ENCODE measurements around the gene SOST. TPM values are rescaled to one million over a fixed set of nuclear protein-coding genes. Genes with fewer than 3 reads are reported as not detected.

The SOST gene
- total RNA-seq, 3 donors from 2014 or later = not detected

DNA sequence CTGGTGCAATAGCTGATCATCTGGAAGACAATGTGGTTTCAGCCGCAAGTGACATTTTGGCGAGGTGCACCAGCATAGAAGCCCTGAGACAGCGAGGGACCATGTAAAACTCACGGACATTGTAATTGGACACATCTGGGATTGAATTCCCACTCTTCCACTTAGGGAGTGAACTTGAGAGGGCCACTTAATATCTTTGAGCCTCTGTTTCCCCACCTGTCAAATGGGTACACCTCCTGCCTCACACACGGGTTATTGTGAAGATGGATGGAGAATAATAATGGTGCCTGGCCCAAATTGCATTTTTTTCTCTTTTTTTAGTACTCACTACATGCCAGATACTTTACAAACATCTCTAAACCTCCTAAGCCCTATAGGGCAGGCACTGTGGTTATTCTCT lies 51.4 kb downstream of the SOST start:
- DNase-seq = no peak
- Histone ChIP-seq H3K9me3 (no peaks in the 10 kb centered on the region), H3K4me3 (no peak overlapping the region), H3K36me3 (ENCODE audit: low read depth) (no peaks in the 10 kb centered on the region), H3K4me1 (ENCODE audit: low read depth) (no peaks in the 10 kb centered on the region)
- no peak for ATAC-seq
- TF ChIP-seq CTCF (IDR thresholded peaks at IDR 0.05) = no peak
- intact Hi-C loops (cut with DNase I, micrococcal nuclease) = no loop called here

DNA sequence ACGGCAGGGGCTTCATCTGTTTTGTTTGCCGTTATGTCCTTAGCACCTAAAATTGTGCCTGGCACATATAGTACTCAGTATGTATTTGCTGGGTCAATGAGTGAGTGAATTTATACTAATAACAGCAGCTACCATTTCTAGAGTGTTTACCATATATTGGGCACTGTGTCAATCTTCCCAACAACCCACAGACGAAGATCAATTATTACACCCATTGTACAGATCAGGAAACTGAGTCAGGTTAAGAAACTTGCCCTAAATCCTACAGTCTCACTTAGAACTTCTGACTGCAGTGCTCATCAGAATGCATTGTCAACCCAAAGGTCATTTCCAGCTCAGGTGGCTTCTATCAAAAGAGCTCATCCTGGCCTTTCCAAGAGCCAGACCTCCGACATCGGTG lies 52.4 kb downstream of the SOST start:
- DNase-seq (no peak), ATAC-seq (no peak)
- H3K4me3 ChIP-seq = no peak overlapping the region
- TF ChIP-seq CTCF (IDR thresholded peaks at IDR 0.05) = no peak
- no peaks in the 10 kb centered on the region for H3K9me3 ChIP-seq
- intact Hi-C loops (cut with DNase I, micrococcal nuclease) = no loop called here
- H3K36me3 ChIP-seq (ENCODE audit: low read depth) = no peaks in the 10 kb centered on the region
- no peaks in the 10 kb centered on the region for H3K4me1 ChIP-seq (ENCODE audit: low read depth)

Other genes starting within 250 kb of the SOST start
- under 1 TPM; 0.67 to 0.72 (median 0.70) TPM for gene ETV4, start 212.5 kb downstream of the SOST start, total RNA-seq
- 1 to 10 TPM; 1.4 to 3.5 (median 1.4) TPM for gene MEOX1, start 96.9 kb downstream of the SOST start, total RNA-seq
- gene DUSP3, start 20.2 kb upstream of the SOST start, total RNA-seq = 100 to 1,000 TPM in 1 of 3 donors, 10 to 100 TPM in 2; 46.9 to 123 (median 62.9) TPM
- not detected for gene CFAP97D1, start 21.6 kb upstream of the SOST start, total RNA-seq
- gene MPP3, start 74.4 kb upstream of the SOST start, total RNA-seq = 1 to 10 TPM; 1.8 to 8.6 (median 3.7) TPM
- 1 to 10 TPM in 1 of 3 donors, not detected in 2; 1.3 TPM for gene CD300LG, start 88.4 kb upstream of the SOST start, total RNA-seq
- 10 to 100 TPM in 1 of 3 donors, 1 to 10 TPM in 1, under 1 TPM in 1; 0.55 to 13.2 (median 1.1) TPM for gene MPP2, start 148.7 kb upstream of the SOST start, total RNA-seq
- gene PPY, start 183.7 kb upstream of the SOST start, total RNA-seq = 1 to 10 TPM in 1 of 3 donors, not detected in 2; 1.5 TPM
- gene PYY, start 195.1 kb upstream of the SOST start, total RNA-seq = 100 to 1,000 TPM in 1 of 3 donors, 10 to 100 TPM in 2; 22.0 to 141 (median 55.4) TPM
- 10 to 100 TPM in 1 of 3 donors, 1 to 10 TPM in 2; 6.1 to 21.4 (median 7.0) TPM for gene NAGS, start 245.8 kb upstream of the SOST start, total RNA-seq